HG03064 (cell line): ENCODE data around the gene NEK1.

ENCODE experiments used
- ATAC-seq: cut with Tn5 transposase; IDR thresholded peaks from one replicate; pipeline ENCODE4 v1.9.1; 2021; ENCODE audit warnings: low read depth; ENCODE audit not compliant: unreplicated experiment

The NEK1 gene, protein sequence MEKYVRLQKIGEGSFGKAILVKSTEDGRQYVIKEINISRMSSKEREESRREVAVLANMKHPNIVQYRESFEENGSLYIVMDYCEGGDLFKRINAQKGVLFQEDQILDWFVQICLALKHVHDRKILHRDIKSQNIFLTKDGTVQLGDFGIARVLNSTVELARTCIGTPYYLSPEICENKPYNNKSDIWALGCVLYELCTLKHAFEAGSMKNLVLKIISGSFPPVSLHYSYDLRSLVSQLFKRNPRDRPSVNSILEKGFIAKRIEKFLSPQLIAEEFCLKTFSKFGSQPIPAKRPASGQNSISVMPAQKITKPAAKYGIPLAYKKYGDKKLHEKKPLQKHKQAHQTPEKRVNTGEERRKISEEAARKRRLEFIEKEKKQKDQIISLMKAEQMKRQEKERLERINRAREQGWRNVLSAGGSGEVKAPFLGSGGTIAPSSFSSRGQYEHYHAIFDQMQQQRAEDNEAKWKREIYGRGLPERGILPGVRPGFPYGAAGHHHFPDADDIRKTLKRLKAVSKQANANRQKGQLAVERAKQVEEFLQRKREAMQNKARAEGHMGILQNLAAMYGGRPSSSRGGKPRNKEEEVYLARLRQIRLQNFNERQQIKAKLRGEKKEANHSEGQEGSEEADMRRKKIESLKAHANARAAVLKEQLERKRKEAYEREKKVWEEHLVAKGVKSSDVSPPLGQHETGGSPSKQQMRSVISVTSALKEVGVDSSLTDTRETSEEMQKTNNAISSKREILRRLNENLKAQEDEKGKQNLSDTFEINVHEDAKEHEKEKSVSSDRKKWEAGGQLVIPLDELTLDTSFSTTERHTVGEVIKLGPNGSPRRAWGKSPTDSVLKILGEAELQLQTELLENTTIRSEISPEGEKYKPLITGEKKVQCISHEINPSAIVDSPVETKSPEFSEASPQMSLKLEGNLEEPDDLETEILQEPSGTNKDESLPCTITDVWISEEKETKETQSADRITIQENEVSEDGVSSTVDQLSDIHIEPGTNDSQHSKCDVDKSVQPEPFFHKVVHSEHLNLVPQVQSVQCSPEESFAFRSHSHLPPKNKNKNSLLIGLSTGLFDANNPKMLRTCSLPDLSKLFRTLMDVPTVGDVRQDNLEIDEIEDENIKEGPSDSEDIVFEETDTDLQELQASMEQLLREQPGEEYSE (N-terminal part only)

DNA sequence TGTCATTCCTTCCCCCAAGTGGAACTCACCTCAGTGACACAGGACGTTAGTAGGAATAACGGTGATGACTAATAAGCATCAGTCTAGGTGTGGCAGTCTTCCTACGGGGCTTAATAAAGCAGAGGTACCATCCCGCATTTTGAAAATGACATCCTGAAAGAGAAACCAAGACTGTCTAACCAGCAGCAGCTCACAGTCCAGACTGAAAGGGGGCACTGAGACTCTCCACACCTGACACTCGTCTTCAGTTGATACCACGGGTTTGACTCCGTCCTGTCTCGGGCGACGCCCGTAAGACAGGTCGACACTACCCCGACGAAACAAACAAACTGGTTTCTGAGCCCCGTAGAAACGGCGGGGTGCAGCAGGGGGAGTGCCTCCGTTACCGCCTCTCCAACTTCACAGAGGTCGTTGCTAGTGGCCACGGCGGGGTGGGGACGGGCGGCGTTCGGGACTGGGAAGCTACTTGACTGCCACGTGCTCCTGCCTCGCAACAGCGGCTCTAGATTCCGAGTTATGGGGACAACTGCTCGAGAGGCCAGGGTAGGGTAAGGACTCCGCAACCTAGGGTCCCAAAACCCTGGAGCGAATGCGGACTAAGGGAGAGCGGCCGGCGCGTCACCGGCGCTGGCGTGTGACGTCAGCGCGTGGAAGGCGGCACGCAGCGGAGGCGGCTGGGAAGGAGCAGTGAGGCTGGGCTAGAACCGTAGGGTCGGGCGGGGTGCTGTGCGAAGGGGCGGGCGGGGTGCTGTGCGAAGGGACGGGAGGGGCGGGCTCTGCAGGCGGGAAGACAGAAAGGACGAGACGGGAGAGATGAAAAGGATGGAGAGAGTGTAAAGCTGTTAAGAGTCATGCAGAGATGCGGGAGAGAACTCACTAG lies at the start of gene NEK1:
NEK1 (minus strand) TSS at position 593 of the 880 bp plus-strand sequence. CDS start 9,953 bp downstream, outside the sequence.
- peak; percentile 93 for ATAC-seq

DNA sequence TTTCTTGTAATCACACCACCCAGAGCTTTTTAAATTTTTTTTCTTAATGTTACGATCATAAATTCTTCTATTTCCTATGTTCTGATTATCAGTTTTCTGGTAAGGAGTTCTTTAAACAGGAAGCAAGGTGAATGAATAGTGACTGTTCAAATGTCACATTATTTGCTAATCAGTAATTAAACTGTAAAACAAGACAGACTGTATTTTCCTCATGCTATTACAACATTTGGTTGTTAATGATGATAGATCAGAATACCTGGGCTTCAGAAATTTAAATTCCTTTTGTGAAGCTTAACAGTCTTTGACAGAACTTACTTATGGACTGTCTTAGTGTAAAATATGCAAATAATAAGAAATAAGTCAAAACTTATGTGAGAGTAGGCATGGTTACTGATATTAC lies 49.4 kb upstream of the NEK1 start:
- ATAC-seq, result no peak

DNA sequence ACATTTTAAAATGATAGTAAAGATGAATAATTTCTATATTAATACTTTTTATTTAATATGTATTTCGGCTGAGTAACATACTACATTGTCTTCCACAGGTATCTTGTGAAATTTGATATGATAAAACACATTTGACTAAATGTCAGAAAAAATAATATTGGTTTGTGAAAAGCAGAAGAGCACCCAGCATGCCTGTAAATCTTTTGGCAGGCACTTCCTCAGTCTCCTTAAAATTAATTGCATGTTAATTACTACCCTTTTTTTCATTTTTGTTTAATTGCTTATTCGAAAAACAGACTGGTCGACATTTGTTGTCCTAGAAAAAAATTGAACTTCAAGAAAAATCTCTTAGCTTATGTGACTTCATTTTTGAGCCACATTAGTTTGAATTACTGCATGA lies 48.5 kb upstream of the NEK1 start:
- no peak for ATAC-seq

DNA sequence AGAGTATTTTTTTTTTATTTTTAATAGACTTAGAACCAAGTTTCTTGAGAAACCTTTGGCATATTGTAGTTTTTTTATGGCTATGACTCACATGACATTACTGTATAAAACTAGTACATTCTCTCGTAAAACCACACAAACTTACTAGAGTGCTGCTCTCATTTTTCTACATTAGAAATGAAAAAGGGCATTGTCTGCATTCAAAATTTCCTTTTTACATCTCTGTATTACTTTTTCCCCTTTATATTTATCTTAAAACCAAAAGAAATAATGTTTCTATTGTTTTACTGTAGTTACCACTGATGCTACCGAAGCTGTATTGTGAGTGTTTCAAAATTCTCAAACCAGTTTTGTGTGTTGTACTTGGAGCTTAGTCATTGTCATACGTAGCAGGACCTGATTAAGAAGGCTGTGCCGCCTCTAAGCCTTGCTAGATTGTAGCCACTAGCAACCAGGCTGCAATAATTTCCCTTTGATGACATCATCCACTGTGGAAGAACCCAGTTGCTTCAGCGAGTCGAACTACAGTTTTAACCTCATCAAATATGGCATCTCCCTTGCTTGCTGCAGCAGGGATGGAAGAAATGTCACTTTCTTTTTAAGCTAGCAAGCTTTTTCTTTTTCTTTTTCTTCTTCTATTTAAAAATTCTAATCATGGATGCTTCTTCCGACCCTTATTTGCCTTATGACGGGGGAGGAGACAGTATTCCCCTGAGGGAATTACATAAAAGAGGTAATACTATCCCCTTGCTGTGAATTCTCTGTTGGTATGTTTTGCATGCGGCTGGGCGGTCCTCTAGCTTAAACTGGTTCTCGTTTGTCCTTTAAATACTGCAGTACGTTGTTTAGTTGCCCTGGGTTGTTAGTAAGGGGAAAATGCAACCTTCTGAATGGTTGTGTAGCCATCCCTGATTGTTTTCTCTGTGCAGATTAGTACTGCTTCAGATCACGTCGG lies 47.6 kb upstream of the NEK1 start:
- peak; percentile 89 for ATAC-seq

DNA sequence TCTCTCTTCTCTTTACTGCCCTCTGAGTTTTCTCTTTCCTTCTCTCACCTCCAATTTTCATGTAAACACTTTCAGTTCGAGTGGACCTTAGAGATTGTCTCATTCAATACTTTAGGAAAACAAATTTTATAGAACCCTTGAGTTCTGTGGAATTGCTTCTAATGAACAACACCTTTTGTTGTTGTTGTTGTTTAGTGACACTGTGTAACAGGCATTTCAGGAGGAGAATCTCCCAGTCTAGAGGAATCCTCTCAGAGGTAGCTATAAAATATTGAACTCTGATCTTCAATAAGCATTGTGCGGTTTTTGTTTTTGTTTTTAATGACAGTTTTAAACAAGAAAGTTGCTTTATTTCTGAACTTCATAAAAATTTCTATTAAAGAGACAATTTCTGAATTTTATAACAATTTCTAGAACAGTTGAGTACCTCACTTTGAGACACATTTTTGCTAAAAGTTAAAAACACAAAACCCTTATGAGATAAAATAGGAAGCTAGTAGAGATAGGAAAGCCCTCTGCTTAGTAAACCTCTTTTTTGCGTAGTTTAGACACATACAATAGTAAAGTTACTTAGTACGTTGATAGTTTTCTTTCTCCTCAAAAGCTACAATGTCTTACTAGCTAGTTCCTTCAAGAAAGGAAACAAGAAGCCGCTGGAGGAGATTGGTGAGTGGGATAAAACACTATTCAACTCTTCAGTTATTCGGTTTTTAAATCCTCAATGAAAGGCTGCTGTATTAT lies 46.8 kb upstream of the NEK1 start:
- ATAC-seq, result no peak

DNA sequence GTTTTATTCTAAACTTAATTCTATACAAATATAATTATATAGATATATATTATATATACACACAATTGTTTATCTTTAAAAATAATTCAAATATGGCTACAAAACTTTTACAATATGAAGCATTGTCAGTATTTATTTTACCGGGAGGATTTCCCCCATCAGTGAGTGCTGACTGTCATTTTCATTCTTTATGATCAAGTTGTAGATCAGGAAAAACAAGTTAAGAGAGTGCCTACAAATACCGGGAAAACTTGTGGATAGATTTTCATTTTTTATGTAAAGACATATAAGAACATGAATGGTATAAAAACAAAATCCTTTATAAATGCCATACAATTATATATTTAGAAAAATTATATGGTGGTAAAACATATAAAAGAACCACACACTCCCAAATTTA lies 45.8 kb upstream of the NEK1 start:
- no peak for ATAC-seq

DNA sequence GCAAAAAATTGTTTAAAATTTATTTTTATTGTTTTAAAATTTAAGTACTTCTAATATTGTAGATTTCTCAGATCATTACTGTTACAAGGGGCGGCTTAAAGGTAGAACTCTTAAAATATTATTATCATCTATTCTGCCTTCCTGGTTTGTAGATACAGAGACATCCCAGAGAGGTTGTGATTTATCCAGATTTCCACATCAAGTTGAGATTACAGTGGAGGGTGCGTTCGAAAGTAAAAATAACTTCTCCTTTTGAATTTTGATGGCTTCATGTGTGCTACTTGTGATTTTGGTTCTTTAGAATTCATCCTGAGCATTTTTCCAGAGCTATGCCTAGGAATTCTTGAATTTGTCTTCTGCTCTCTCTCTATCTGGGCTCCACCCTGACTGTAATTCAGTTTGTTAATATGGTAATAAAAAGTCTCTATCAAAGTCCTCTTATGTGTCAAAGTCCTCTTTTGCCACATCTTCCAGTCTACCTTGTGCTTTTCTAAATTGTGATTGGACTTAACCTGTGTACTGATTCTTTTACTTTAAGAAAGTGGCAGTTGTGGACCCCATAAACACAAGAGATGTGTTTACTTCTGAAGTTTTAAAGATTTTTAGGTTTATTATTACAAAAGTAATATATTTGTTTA lies 45.2 kb upstream of the NEK1 start:
- ATAC-seq, result no peak

DNA sequence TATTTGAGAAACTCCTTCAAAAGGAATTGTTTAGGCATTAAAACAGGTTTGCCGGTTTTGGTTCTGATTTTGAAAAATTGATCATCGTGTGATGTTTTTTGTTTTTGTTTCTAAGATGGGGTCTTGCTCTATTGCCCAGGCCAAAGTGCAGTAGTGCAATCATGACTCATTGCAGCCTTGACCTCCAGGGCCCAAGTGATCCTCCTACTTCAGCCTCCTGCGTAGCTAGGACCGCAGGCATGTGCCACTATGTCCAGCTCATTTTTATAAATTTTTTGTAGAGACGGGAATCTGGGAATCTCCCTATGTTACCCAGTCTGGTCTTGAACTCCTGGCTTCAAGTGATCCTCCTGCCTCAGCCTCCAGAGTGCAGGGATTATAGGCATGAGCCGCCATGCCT lies 43.0 kb upstream of the NEK1 start:
- no peak for ATAC-seq

DNA sequence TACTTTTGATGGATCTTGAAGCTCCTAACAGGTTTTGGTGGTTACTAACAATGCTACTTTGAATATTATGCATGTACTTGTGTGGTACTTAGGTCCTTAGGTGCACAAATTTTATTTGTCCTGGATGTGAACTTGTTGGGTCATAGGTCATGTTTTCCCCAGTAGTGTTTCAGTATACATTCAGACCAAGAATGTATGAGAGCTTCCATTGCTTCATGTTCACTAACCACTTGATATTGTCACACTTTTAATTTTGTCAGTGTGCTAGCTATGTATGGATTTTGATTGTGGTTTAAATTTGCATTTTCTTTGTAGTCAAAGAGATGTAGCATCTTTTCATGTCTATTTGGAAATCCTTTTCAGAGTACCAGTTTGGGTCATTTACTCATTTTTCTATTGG lies 40.2 kb upstream of the NEK1 start:
- no peak for ATAC-seq

DNA sequence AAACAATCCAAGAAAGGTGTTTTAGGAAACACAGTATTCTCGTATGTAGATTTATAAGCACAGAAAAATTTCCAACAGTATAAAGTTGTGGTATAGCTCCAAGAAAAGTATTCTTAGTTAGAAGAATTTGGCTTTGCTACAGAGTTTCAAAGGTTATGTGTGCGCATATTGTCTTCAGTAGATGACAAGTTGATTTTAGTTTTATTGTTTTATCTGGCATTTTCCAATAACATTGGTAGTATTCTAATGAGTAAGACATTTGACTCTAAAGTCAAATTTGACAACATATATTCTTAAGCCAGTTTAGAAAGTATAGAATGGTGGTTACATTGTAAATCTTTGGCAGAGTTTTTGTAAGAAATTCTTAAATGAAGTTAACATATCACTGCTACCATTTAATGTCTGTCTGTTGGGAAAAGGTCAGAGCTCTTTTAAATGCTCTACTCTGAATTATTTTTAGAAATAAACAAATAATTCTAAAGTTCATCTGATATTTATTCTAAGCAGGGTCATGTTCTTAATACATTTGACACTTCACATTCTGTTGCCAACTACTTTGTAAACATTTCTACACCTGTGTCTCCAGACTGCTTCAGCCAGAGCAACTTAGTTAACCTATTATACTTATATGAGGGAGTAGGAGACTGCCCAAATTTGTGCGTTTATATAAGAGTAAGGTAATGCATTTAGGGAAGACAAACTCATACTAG lies 38.0 kb upstream of the NEK1 start:
- no peak for ATAC-seq

DNA sequence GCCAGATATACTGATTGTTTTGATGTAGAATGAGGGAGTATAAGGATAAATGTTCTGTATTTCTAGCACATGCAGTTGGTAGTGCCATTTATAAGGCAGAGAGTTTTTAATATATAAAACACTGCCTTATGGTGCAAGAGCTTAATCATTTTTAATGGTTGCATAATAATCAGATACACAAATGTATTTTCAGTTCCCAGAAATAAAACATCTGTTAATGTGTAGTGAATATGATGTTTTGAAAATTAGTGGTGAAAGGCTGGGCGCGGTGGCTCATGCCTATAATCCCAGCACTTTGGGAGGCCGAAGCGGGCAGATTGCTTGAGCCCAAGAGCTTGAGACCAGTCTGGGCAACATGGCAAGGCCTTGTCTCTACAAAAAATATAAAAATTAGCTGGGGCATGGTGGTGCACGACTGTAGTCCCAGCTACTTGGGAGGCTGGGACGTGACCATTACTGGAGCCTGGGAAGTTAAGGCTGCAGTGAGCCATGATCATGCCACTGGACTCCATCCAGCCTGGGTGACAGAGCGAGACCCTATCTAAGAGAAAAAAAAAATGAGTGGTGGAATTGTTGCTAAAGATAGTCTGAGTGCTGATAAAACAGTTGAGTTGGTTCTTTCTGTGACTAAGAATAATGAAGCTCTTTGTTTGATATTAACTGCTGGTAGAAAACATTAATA lies 37.3 kb upstream of the NEK1 start:
- ATAC-seq, result no peak

DNA sequence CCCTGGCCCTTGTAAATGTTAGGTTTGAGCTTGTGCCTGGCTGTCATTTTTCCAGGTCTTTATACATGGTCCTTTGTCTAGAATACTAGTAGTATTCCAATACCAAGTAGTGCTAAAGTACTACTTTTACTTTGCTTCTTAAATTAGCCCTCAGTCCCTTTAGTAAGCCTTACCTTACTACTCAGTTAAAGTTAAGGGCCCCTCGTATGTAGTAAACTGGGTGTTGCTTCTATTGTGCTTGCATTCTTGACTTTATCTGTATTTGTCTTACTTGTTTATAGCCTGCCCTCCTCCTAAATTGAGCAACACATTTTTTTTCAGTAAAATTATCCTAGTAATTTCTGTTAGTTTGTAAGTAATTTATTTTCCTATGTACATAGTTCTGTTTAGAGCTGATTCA lies 33.2 kb upstream of the NEK1 start:
- ATAC-seq, result no peak

DNA sequence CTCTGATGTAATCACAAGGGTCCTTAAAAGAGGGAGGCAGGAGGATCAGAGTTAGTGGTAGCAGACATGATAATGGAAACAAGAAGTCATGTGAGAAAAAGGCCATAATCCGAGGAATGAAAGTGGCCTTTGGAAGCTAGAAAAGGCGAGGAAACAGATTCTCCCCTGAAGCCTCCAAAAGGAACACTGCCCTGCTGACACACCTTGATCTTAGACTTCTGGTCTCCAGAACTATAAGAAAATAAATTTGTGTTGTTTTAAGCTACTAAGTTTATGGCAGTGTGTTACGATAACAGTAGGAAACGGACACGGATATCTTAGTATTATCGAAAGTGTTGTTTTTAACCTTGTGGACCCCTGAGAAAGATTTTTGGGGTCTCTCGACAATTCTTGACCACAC lies 32.4 kb upstream of the NEK1 start:
- no peak for ATAC-seq

DNA sequence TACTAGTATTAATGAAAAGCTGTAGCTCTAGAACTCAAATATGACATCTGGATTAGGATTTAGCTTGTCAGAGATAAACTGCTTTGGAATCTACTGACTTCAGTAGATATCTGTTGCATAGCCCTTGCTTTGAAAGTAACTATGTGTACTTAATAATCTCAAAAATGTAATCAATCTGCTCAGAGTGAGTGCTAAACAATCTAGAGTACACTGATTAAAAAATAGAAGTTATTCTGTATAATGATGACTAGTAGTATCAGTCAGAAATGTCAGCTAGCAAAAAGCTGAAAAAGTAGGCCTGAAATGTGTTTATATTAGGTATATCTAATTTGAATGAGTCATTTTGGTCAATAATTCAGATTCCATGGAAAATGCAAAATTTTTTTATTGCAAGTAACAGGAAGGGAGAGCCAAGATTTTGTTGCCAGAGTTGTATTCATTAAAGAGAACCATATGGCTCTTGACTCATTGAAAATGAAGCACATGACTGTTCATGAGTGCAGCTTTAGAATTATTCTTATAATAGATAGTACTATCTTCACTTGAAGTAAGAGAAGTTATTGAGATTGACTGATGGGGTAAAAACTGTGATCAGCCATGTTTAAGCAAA lies 28.0 kb upstream of the NEK1 start:
- ATAC-seq, result no peak

DNA sequence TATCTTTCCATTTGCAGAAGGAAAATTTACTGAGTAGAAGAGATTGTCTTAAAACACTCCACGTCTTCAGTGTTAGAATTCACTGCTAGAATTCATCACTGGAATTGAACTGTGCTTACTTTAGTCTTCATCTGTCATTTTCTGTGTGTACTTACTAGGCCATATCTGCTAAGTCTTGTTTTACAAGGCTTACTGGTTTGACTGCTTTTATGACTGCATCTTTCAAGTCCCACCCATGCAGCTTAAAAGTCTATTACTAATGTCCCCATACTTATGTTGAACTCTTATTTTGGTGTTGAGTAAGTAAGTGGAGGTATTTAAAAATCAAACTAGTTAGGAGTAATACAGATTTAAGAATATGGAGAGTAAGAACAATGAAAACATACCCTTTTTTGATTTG lies 22.6 kb upstream of the NEK1 start:
- ATAC-seq, result no peak

DNA sequence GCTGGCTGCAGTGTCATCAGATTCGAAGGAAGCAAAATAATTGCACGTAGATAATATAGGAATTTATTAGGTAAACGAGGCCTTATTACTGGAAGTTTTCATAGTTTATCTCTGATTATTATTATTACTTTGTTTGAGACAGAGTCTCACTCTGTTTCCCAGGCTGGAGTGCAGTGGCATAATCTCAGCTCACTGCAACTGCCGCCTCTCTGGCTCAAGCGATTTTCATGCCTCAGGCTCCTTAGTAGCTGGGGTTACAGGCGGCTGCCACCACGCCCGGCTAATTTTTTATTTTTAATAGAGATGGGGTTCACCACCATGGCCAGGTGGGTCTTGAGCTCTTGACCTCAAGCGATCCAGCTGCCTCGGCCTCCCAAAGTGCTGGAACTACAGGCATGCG lies 20.5 kb upstream of the NEK1 start:
- no peak for ATAC-seq
